ENCODE results near the gene PRDM11. TPM values are rescaled to one million over a fixed set of nuclear protein-coding genes. Genes with fewer than 3 reads are reported as not detected.

The PRDM11 gene
- total RNA-seq, 2 donors from 2014 or later = 4.1 to 8.3 TPM

GRCh38 chr11:45219411-45219810 is 73.0 kb downstream of the PRDM11 start:
- Histone ChIP-seq H3K36me3 (no peaks in the 10 kb centered on the region), H3K27me3 (no peaks in the 10 kb centered on the region), H3K4me1 (no peaks in the 10 kb centered on the region), H3K4me3 (no peak overlapping the region), H3K9me3 (no peaks in the 10 kb centered on the region), H3K27ac (no peak overlapping the region), H3K9ac (ENCODE audit: low read depth in 2 of 2, low read length in 2 of 2) (no peak overlapping the region)
- DNase-seq = no peak
- TF ChIP-seq CTCF (IDR thresholded peaks at IDR 0.05) = no peak
- intact Hi-C loops (cut with DNase I) = no loop called here

DNA sequence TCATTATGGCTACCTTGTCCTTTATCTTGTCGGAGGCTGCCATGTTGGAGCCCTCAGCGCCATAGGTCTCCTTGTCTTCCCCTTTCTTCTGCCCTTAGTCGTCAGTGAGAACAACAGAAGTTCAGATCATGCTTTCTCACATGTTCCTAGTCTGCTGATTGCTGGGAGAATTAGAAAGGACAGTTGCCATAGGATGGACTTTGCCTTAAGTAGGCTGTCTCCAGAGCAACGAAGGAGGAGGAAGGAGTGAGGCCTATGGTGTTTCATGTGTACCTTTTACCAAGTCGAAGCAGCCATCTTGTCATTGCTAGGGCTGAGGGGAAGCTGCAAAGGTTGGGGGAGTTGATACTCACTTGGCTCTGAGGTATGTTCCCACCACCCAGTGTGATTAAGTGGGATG is 77.1 kb downstream of the PRDM11 start:
- TF ChIP-seq CTCF (IDR thresholded peaks at IDR 0.05) = no peak
- Histone ChIP-seq H3K27me3 (no peaks in the 10 kb centered on the region), H3K27ac (no peak overlapping the region), H3K9ac (ENCODE audit: low read depth in 2 of 2, low read length in 2 of 2) (no peak overlapping the region), H3K4me3 (no peak overlapping the region), H3K4me1 (no peaks in the 10 kb centered on the region), H3K9me3 (no peaks in the 10 kb centered on the region), H3K36me3 (no peaks in the 10 kb centered on the region)
- intact Hi-C loops (cut with DNase I) = no loop called here
- no peak for DNase-seq

DNA sequence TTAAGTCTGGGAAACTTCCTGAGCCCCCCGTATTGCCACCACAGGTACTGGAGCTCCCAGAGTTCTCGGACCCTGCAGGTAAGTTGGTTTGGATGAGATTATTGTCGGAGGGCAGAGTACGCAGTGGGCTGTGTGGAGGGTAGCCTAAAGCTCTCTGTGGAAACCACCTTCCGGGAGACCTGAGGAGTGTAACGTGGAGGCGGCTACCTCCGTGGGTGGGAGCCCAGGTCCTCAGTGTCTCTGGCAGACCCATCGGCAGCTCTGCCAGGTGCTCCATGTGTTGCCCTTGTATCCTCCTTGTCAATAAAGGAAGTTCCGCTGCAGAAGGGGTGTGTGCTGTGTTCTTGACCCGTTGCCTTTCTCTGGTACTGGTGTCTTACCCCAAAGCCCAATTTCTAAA is 78.3 kb downstream of the PRDM11 start:
- Histone ChIP-seq H3K9ac (ENCODE audit: low read depth in 2 of 2, low read length in 2 of 2) (no peak overlapping the region), H3K36me3 (no peaks in the 10 kb centered on the region), H3K27me3 (no peaks in the 10 kb centered on the region), H3K27ac (no peak overlapping the region), H3K4me3 (no peak overlapping the region), H3K9me3 (no peaks in the 10 kb centered on the region), H3K4me1 (no peaks in the 10 kb centered on the region)
- no peak for TF ChIP-seq CTCF (IDR thresholded peaks at IDR 0.05)
- intact Hi-C loops (cut with DNase I) = no loop called here
- DNase-seq = no peak

GRCh38 chr11:45225277-45225676 is 78.8 kb downstream of the PRDM11 start:
- Histone ChIP-seq H3K36me3 (no peaks in the 10 kb centered on the region), H3K27me3 (no peaks in the 10 kb centered on the region), H3K27ac (no peak overlapping the region), H3K9ac (ENCODE audit: low read depth in 2 of 2, low read length in 2 of 2) (no peak overlapping the region), H3K4me1 (no peaks in the 10 kb centered on the region), H3K9me3 (no peaks in the 10 kb centered on the region), H3K4me3 (no peak overlapping the region)
- intact Hi-C loops (cut with DNase I) = no loop called here
- TF ChIP-seq CTCF (IDR thresholded peaks at IDR 0.05) = no peak
- no peak for DNase-seq

- H3K4me3 ChIP-seq = no peak overlapping the region
- no peaks in the 10 kb centered on the region for H3K36me3 ChIP-seq
- intact Hi-C loops (cut with DNase I) = no loop called here
- no peak overlapping the region for H3K27ac ChIP-seq
- no peak for DNase-seq
- H3K9ac ChIP-seq (ENCODE audit: low read depth in 2 of 2, low read length in 2 of 2) = no peak overlapping the region
- H3K4me1 ChIP-seq = no peaks in the 10 kb centered on the region
- no peaks in the 10 kb centered on the region for H3K27me3 ChIP-seq
- no peaks in the 10 kb centered on the region for H3K9me3 ChIP-seq
- TF ChIP-seq CTCF (IDR thresholded peaks at IDR 0.05) = no peak
These were observed 79.8 kb downstream of the PRDM11 start for GRCh38 chr11:45225961-45226871.
